H1 (cell line): Measurements from ENCODE around the gene CUBN. TPM values are rescaled to one million over a fixed set of nuclear protein-coding genes. Genes with fewer than 3 reads are reported as not detected.

Experiments
- CTCF ChIA-PET: fragments of 300-600 bp; sonication (Branson Sonifier 250); formaldehyde crosslinking; loops from one replicate; lab custom pipeline; 2021; ENCODE audit not compliant: partially characterized antibody; lab: Charles Lee
- POLR2A ChIA-PET: fragments of 300-600 bp; sonication (Branson Sonifier 250); formaldehyde crosslinking; loops from one replicate; lab custom pipeline; 2021; ENCODE audit warnings: inconsistent platforms; ENCODE audit not compliant: partially characterized antibody; lab: Charles Lee
- DNase-seq, 2 experiments: peaks; one replicate each; pipeline versions ENCODE4 v3.0.0 to v3.0.0-alpha.2; 2010 to 2022; ENCODE audit warnings: low spot score in 2 of 2, low read depth in 1 of 2, mixed read lengths in 1 of 2
- FAIRE-seq: peaks from 2 replicates; lab custom pipeline; 2011; peaks lifted over from hg19 to GRCh38; lab: Jason Lieb, UNC
- H2AFZ ChIP-seq: 2 replicates; pipeline ENCODE4 v1.8.1; 2012; ENCODE audit warnings: low read length, inconsistent platforms
- H2AK5ac ChIP-seq: 2 replicates; pipeline ENCODE4 v1.6.1; 2013; ENCODE audit warnings: low read depth, low read length
- H2BK120ac ChIP-seq: replicated peaks from 2 replicates; pipeline ENCODE3; 2013; ENCODE audit warnings: low read depth, low read length, inconsistent platforms
- H2BK12ac ChIP-seq: 2 replicates; pipeline ENCODE4 v1.6.1; 2013; ENCODE audit warnings: low read depth, low read length
- H2BK15ac ChIP-seq: 2 replicates; pipeline ENCODE4 v1.6.1; 2013; ENCODE audit warnings: low read length
- H2BK20ac ChIP-seq: 2 replicates; pipeline ENCODE4 v1.6.1; 2013; ENCODE audit warnings: low read length
- H2BK5ac ChIP-seq: 2 replicates; pipeline ENCODE4 v1.6.1; 2013; ENCODE audit warnings: low read depth, low read length
- H3K14ac ChIP-seq: 2 replicates; pipeline ENCODE4 v1.6.1; 2013; ENCODE audit warnings: inconsistent platforms; ENCODE audit not compliant: insufficient read length
- H3K18ac ChIP-seq: 2 replicates; pipeline ENCODE4 v1.6.1; 2013; ENCODE audit warnings: low read length; ENCODE audit errors: extremely low read depth
- H3K23ac ChIP-seq: 2 replicates; pipeline ENCODE4 v1.6.1; 2013; ENCODE audit warnings: inconsistent platforms; ENCODE audit not compliant: insufficient read length
- H3K23me2 ChIP-seq: 2 replicates; pipeline ENCODE4 v1.6.1; 2013; ENCODE audit warnings: low read depth, low read length
- H3K27ac ChIP-seq: 2 replicates; pipeline ENCODE4 v1.6.1; 2011; ENCODE audit warnings: low read depth, low read length, inconsistent platforms
- H3K27me3 ChIP-seq, 4 experiments: replicated peaks in 1 of 4; 1 replicate in 1 of 4; 2 replicates in 3 of 4; pipeline versions ENCODE4 v1.6.1 to v1.8.1; 2011 to 2013; ENCODE audit warnings: low read length in 3 of 4, mild to moderate bottlenecking in 3 of 4, inconsistent platforms in 2 of 4, mixed read lengths in 2 of 4, moderate library complexity in 1 of 4; ENCODE audit not compliant: control insufficient read depth in 3 of 4, insufficient read depth in 3 of 4; ENCODE audit errors: extremely low read depth in 1 of 4
- H3K36me3 ChIP-seq, 4 experiments: 2 replicates each; pipeline versions ENCODE4 v1.6.1 to v1.8.1; 2011 to 2013; ENCODE audit warnings: mild to moderate bottlenecking in 4 of 4, low read length in 3 of 4, moderate library complexity in 2 of 4, control low read depth in 1 of 4, inconsistent platforms in 1 of 4; ENCODE audit not compliant: insufficient read depth in 4 of 4, control insufficient read depth in 2 of 4
- H3K4ac ChIP-seq: replicated peaks from 2 replicates; pipeline ENCODE3; 2013; ENCODE audit warnings: low read length, low read depth, mixed read lengths, inconsistent platforms; ENCODE audit not compliant: insufficient read length
- H3K4me1 ChIP-seq, 4 experiments: replicated peaks in 1 of 4; 1 replicate in 1 of 4; 2 replicates in 3 of 4; pipeline versions ENCODE4 v1.6.1 to v1.8.1; 2011 to 2013; ENCODE audit warnings: low read length in 3 of 4, inconsistent platforms in 2 of 4, mixed read lengths in 1 of 4; ENCODE audit not compliant: insufficient read depth in 4 of 4, control insufficient read depth in 3 of 4
- H3K4me2 ChIP-seq, 2 experiments: 2 replicates each; pipeline versions ENCODE4 v1.6.1 to v1.8.1; 2011 to 2013; ENCODE audit warnings: low read depth in 2 of 2, low read length in 2 of 2, control low read depth in 1 of 2, inconsistent platforms in 1 of 2, mild to moderate bottlenecking in 1 of 2; ENCODE audit not compliant: insufficient read depth in 1 of 2
- H3K4me3 ChIP-seq, 4 experiments: fragments of 200-600, 300-600 bp in 1 of 4; sonication (generic), shearing (Covaris generic), sonication (Bioruptor Twin) in 1 of 4; 2 replicates each; pipeline versions ENCODE4 v1.5.1 to v1.8.1; 2011 to 2016; ENCODE audit warnings: low read length in 4 of 4, low read depth in 3 of 4, control low read depth in 2 of 4, inconsistent platforms in 2 of 4, mild to moderate bottlenecking in 2 of 4, mixed read lengths in 1 of 4, moderate library complexity in 1 of 4; ENCODE audit not compliant: insufficient read depth in 2 of 4; ENCODE audit errors: extremely low read depth in 1 of 4
- H3K56ac ChIP-seq: replicated peaks from 2 replicates; pipeline ENCODE3; 2013; ENCODE audit warnings: low read depth, mild to moderate bottlenecking, mixed read lengths, low read length, inconsistent platforms; ENCODE audit not compliant: insufficient read length
- H3K79me1 ChIP-seq: 2 replicates; pipeline ENCODE4 v1.6.1; 2013; ENCODE audit warnings: low read depth, low read length, control low read depth
- H3K79me2 ChIP-seq, 2 experiments: 2 replicates each; pipeline versions ENCODE4 v1.6.1 to v1.8.1; 2012 to 2013; ENCODE audit warnings: low read length in 2 of 2, mild to moderate bottlenecking in 2 of 2, inconsistent platforms in 1 of 2; ENCODE audit not compliant: insufficient read depth in 2 of 2, control insufficient read depth in 1 of 2
- H3K9ac ChIP-seq, 4 experiments: replicated peaks in 1 of 4; 1 replicate in 1 of 4; 2 replicates in 3 of 4; pipeline versions ENCODE4 v1.6.1 to v1.8.1; 2011 to 2013; ENCODE audit warnings: low read depth in 3 of 4, low read length in 3 of 4, control low read depth in 2 of 4, mild to moderate bottlenecking in 2 of 4, moderate library complexity in 2 of 4, inconsistent platforms in 1 of 4; ENCODE audit errors: extremely low read depth in 1 of 4
- H3K9me3 ChIP-seq, 2 experiments: 2 replicates each; pipeline versions ENCODE4 v1.6.1 to v1.8.1; 2012 to 2013; ENCODE audit warnings: mild to moderate bottlenecking in 2 of 2, moderate library complexity in 2 of 2, control low read depth in 1 of 2, inconsistent platforms in 1 of 2, low read depth in 1 of 2, low read length in 1 of 2, mixed read lengths in 1 of 2; ENCODE audit not compliant: insufficient read depth in 2 of 2
- H4K20me1 ChIP-seq, 2 experiments: replicated peaks in 1 of 2; 2 replicates each; pipeline versions ENCODE3 to v1.8.1; 2011 to 2013; ENCODE audit warnings: inconsistent platforms in 2 of 2, low read length in 2 of 2, mild to moderate bottlenecking in 1 of 2; ENCODE audit not compliant: insufficient read depth in 2 of 2, control insufficient read depth in 1 of 2
- H4K5ac ChIP-seq: 2 replicates; pipeline ENCODE4 v1.6.1; 2013; ENCODE audit warnings: low read length, low read depth, mixed read lengths, inconsistent platforms; ENCODE audit not compliant: insufficient read length
- H4K8ac ChIP-seq: 2 replicates; pipeline ENCODE4 v1.8.0; 2013; ENCODE audit warnings: mild to moderate bottlenecking, moderate library complexity, low read length, inconsistent platforms; ENCODE audit not compliant: insufficient read depth; ENCODE audit errors: extremely low read depth
- H4K91ac ChIP-seq: replicated peaks from 2 replicates; pipeline ENCODE3; 2013; ENCODE audit warnings: low read length, mixed read lengths, inconsistent platforms; ENCODE audit not compliant: insufficient read length
- SP1 ChIP-seq: IDR thresholded peaks from 2 replicates; pipeline ENCODE4 v1.6.1; 2011; ENCODE audit warnings: low read depth, low read length
- WGBS, 2 experiments: shearing (Covaris generic) in 1 of 2; methylation state at CpG; one replicate each; pipeline versions ENCODE4 v1.1.6 to v1.1.7; 2013 to 2015; ENCODE audit warnings: low lambda C conversion rate in 2 of 2, mixed read lengths in 2 of 2, inconsistent platforms in 1 of 2, low coverage in 1 of 2, missing lambda C conversion rate in 1 of 2; ENCODE audit not compliant: insufficient replicate concordance in 2 of 2, insufficient coverage in 1 of 2, insufficient read length in 1 of 2; ENCODE audit errors: extremely low coverage in 1 of 2, missing lambda C conversion rate in 1 of 2; 5-methylcytosine and 5-hydroxymethylcytosine counted together
- polyA plus RNA-seq, 7 experiments: library from polyadenylated mRNA; depleted of rRNA in 3 of 7; stranded (reverse) in 5 of 7; unstranded in 2 of 7; fragments of >200 nt in 5 of 7; fragments of 200-250 nt in 2 of 7; gene quantifications; 1 replicate in 5 of 7; 2 replicates in 1 of 7; 4 replicates in 1 of 7; pipeline versions ENCODE4 v1.2.1 to v1.2.3, GENCODE V29; 2011 to 2013; ENCODE audit warnings: missing spikeins in 2 of 7, mixed read lengths in 2 of 7
- total RNA-seq: library from RNA; stranded (reverse); fragmentation: NEBNext Ultra II Directional; extraction: Animal tissue kit (Norgen Biotek cat#: 25700); gene quantifications from 2 replicates; pipeline ENCODE4 v1.2.1, GENCODE V29; 2021
- TF ChIP-seq, protein P1 (sequence below), 3 experiments: IDR thresholded peaks; 1 replicate in 2 of 3; 2 replicates in 1 of 3; pipeline versions ENCODE4 v1.5.1 to v1.6.1; 2011; ENCODE audit warnings: low read length in 3 of 3, mild to moderate bottlenecking in 3 of 3, inconsistent platforms in 2 of 3, low read depth in 1 of 3, moderate library complexity in 1 of 3; ENCODE audit not compliant: insufficient read depth in 1 of 3; ENCODE audit errors: control extremely low read depth in 1 of 3

Gene CUBN
- total and polyA plus RNA-seq, 2 of the 8 experiments (the other 6 are each of a cell fraction or from before 2014, with no cell fraction given) = 0.04 to 0.08 TPM

DNA sequence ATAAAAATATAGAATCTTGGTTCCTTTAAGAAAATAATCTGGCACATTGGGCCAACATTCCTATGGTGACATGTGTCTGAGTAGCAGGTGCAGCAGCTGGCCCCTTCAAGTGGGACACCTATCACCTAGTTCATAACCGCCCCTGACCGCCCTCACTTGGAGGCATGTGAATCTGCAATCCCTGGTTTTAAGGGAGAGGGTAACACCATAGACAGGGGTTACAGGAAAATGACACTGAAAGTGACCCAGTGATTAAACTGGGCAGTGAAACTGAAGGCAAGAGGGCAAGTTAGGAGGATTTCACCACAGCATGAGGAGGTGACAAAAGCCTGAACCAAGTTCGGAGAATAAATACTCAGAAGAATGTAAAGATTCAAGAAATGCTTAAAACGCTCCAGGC lies 313.4 kb downstream of the CUBN start:
- TF ChIP-seq SP1 = no peak
- TF ChIP-seq, protein P1, sequence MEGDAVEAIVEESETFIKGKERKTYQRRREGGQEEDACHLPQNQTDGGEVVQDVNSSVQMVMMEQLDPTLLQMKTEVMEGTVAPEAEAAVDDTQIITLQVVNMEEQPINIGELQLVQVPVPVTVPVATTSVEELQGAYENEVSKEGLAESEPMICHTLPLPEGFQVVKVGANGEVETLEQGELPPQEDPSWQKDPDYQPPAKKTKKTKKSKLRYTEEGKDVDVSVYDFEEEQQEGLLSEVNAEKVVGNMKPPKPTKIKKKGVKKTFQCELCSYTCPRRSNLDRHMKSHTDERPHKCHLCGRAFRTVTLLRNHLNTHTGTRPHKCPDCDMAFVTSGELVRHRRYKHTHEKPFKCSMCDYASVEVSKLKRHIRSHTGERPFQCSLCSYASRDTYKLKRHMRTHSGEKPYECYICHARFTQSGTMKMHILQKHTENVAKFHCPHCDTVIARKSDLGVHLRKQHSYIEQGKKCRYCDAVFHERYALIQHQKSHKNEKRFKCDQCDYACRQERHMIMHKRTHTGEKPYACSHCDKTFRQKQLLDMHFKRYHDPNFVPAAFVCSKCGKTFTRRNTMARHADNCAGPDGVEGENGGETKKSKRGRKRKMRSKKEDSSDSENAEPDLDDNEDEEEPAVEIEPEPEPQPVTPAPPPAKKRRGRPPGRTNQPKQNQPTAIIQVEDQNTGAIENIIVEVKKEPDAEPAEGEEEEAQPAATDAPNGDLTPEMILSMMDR (IDR thresholded peaks at IDR 0.05; ENCODE audit: control extremely low read depth in 1 of 3, insufficient read depth in 1 of 3, low read depth in 1 of 3, low read length in 3 of 3) = peak in 1 of 3 experiments; percentile 3; a peak in 1 of 4 replicates
- CTCF ChIA-PET = interaction anchor here (0.6 kb wide), 1 partner anchor 9 kb away, joined by 3 read pairs; no protein-coding TSS in a partner anchor
- H3K9ac ChIP-seq = no peak overlapping the region

More for the DNA sequence above, 313.4 kb downstream of the CUBN start:
- Histone ChIP-seq H3K56ac (no peak overlapping the region), H3K9me3 (no peaks in the 10 kb centered on the region), H3K27ac (no peak overlapping the region), H2BK12ac (no peak overlapping the region), H2BK20ac (no peak overlapping the region), H3K4me3 (peak overlapping the region; percentile 7 to 91 (median 82); a peak in 5 of 8 replicates), H3K27me3 (no peaks in the 10 kb centered on the region; a peak in 1 of 7 replicates), H3K4ac (no peak overlapping the region), H3K79me1 (peaks cover 5% of the 10 kb centered on the region; the same call in 1 of the 2 replicates), H3K23ac (no peak overlapping the region), H2BK120ac (no peak overlapping the region), H2BK5ac (no peak overlapping the region), H2AFZ (no peak overlapping the region), H3K79me2 (peaks cover 4 to 34% of the 10 kb centered on the region in 2 experiments; a peak in 2 of 4 replicates), H3K4me2 (peak overlapping the region; percentile 89 to 96; a peak in 3 of 4 replicates), H4K5ac (no peak overlapping the region), H4K91ac (no peak overlapping the region), H3K18ac (no peak overlapping the region), H2AK5ac (no peak overlapping the region), H3K36me3 (no peaks in the 10 kb centered on the region), H4K8ac (no peak overlapping the region), H3K14ac (no peak overlapping the region), H3K23me2 (peaks cover 6% of the 10 kb centered on the region; the same call in 1 of the 2 replicates), H3K4me1 (peaks cover 0 to 3% (median 0%) of the 10 kb centered on the region in 4 experiments; a peak in 1 of 7 replicates), H2BK15ac (no peak overlapping the region), H4K20me1 (peaks cover 2% of the 10 kb centered on the region in 2 experiments)
- POLR2A ChIA-PET = interaction anchor here (1.6 kb wide), 1 partner anchor 414 kb away, joined by 6 read pairs; no protein-coding TSS in a partner anchor
- DNase-seq = no peak
- no peak for FAIRE-seq
- 64% methylated on average over 4 of the region's 4 CpGs; no CpG with 5 or more reads in 1 of the 2 experiments for WGBS, 2 experiments
